ENCODE data around the gene TAF1C. TPM values are rescaled to one million over a fixed set of nuclear protein-coding genes. Genes with fewer than 3 reads are reported as not detected.

TAF1C gene
- total and polyA plus RNA-seq, 9 donors, result 14.1 to 89.0 (median 58.4) TPM

- H3K9me3 ChIP-seq, result no peaks in the 10 kb centered on the region
- H3K4me3 ChIP-seq, result no peak overlapping the region
- H3K27ac ChIP-seq, result no peak overlapping the region
- H3K4me1 ChIP-seq (ENCODE audit: insufficient read depth), result no peaks in the 10 kb centered on the region
- H3K36me3 ChIP-seq, result no peaks in the 10 kb centered on the region
- intact Hi-C loops (cut with DNase I), result no loop called here
- H3K27me3 ChIP-seq, result no peaks in the 10 kb centered on the region
- DNase-seq, result no peak
- WGBS, 3 donors, result 82 to 91% (median 87%) methylated on average over 5 of the region's 5 CpGs
- no peak for TF ChIP-seq POLR2A (IDR thresholded peaks at IDR 0.05)
- no peak for TF ChIP-seq EP300 (IDR thresholded peaks at IDR 0.05)
- no peak for TF ChIP-seq CTCF (IDR thresholded peaks at IDR 0.05)
Observed at GRCh38 chr16:84215531-84215930, 28.7 kb upstream of the TAF1C start.

GRCh38 chr16:84214451-84215066 is 27.7 kb upstream of the TAF1C start:
- H3K27me3 ChIP-seq, result no peaks in the 10 kb centered on the region
- H3K9me3 ChIP-seq, result no peaks in the 10 kb centered on the region
- no peak overlapping the region for H3K27ac ChIP-seq
- no peaks in the 10 kb centered on the region for H3K36me3 ChIP-seq
- intact Hi-C loops (cut with DNase I), result no loop called here
- TF ChIP-seq CTCF (IDR thresholded peaks at IDR 0.05), result no peak
- no peak for TF ChIP-seq EP300 (IDR thresholded peaks at IDR 0.05)
- no peak for TF ChIP-seq POLR2A (IDR thresholded peaks at IDR 0.05)
- no peaks in the 10 kb centered on the region for H3K4me1 ChIP-seq (ENCODE audit: insufficient read depth)
- DNase-seq, result no peak
- 78 to 84% (median 83%) methylated on average over 15 of the region's 15 CpGs for WGBS, 3 donors
- H3K4me3 ChIP-seq, result no peak overlapping the region

- H3K4me1 ChIP-seq (ENCODE audit: insufficient read depth), result no peaks in the 10 kb centered on the region
- no peaks in the 10 kb centered on the region for H3K36me3 ChIP-seq
- TF ChIP-seq POLR2A (IDR thresholded peaks at IDR 0.05) (no peak), EP300 (IDR thresholded peaks at IDR 0.05) (no peak), CTCF (IDR thresholded peaks at IDR 0.05) (no peak)
- H3K4me3 ChIP-seq, result no peak overlapping the region
- no peaks in the 10 kb centered on the region for H3K27me3 ChIP-seq
- intact Hi-C loops (cut with DNase I), result no loop called here
- H3K9me3 ChIP-seq, result no peaks in the 10 kb centered on the region
- H3K27ac ChIP-seq, result no peak overlapping the region
- DNase-seq, result no peak
- WGBS, 3 donors, result 86 to 94% (median 86%) methylated on average over 4 of the region's 4 CpGs
Observed at GRCh38 chr16:84212631-84213030, 25.8 kb upstream of the TAF1C start.

GRCh38 chr16:84212154-84212553 is 25.3 kb upstream of the TAF1C start:
- 56 to 61% (median 58%) methylated on average over 4 of the region's 4 CpGs for WGBS, 3 donors

More at GRCh38 chr16:84212154-84212553, 25.3 kb upstream of the TAF1C start:
- TF ChIP-seq EP300 (IDR thresholded peaks at IDR 0.05) (no peak), CTCF (IDR thresholded peaks at IDR 0.05) (no peak), POLR2A (IDR thresholded peaks at IDR 0.05) (no peak)
- no peak overlapping the region for H3K4me3 ChIP-seq
- H3K27me3 ChIP-seq, result no peaks in the 10 kb centered on the region
- no peaks in the 10 kb centered on the region for H3K36me3 ChIP-seq
- H3K27ac ChIP-seq, result no peak overlapping the region
- no peaks in the 10 kb centered on the region for H3K4me1 ChIP-seq (ENCODE audit: insufficient read depth)
- no peak for DNase-seq
- no peaks in the 10 kb centered on the region for H3K9me3 ChIP-seq
- intact Hi-C loops (cut with DNase I), result no loop called here
